Right kidney (tissue), 1 donor: ENCODE data around the gene SLC35F3.

Experiments
- DNase-seq: peaks from one replicate; pipeline ENCODE4 v3.0.0-alpha.2; 2016

The SLC35F3 gene

GRCh38 chr1:234322979-234323378 lies 418.5 kb downstream of the SLC35F3 start:
- no peak for DNase-seq

- no peak for DNase-seq
Observed at GRCh38 chr1:234324821-234325220, 420.3 kb downstream of the SLC35F3 start.

- DNase-seq, result no peak
Observed at GRCh38 chr1:234325878-234326496, 421.5 kb downstream of the SLC35F3 start.

- DNase-seq, result peak; percentile 47
Observed at GRCh38 chr1:234326497-234327366, 422.3 kb downstream of the SLC35F3 start.

GRCh38 chr1:234327577-234328164 lies 423.2 kb downstream of the SLC35F3 start:
- DNase-seq, result no peak

GRCh38 chr1:234330843-234331215 lies 426.4 kb downstream of the SLC35F3 start:
- DNase-seq, result no peak

GRCh38 chr1:234331507-234331906 lies 427.0 kb downstream of the SLC35F3 start:
- DNase-seq, result no peak

- DNase-seq, result no peak
Observed at GRCh38 chr1:234336359-234336758, 431.9 kb downstream of the SLC35F3 start.

GRCh38 chr1:234337233-234337632 lies 432.8 kb downstream of the SLC35F3 start:
- no peak for DNase-seq

GRCh38 chr1:234340528-234340927 lies 436.1 kb downstream of the SLC35F3 start:
- DNase-seq, result no peak

- DNase-seq, result no peak
Observed at GRCh38 chr1:234342774-234343173, 438.3 kb downstream of the SLC35F3 start.

- no peak for DNase-seq
Observed at GRCh38 chr1:234345237-234345636, 440.8 kb downstream of the SLC35F3 start.

- DNase-seq, result no peak
Observed at GRCh38 chr1:234348964-234349363, 444.5 kb downstream of the SLC35F3 start.

GRCh38 chr1:234355782-234356510 lies 451.5 kb downstream of the SLC35F3 start:
- no peak for DNase-seq

GRCh38 chr1:234356615-234357269 lies 452.3 kb downstream of the SLC35F3 start:
- peak; percentile 61 for DNase-seq

- DNase-seq, result no peak
Observed at GRCh38 chr1:234357831-234358230, 453.4 kb downstream of the SLC35F3 start.

- no peak for DNase-seq
Observed at GRCh38 chr1:234361102-234361603, 456.7 kb downstream of the SLC35F3 start.

- DNase-seq, result no peak
Observed at GRCh38 chr1:234362558-234362957, 458.1 kb downstream of the SLC35F3 start.

GRCh38 chr1:234368320-234369032 lies 464.0 kb downstream of the SLC35F3 start:
- no peak for DNase-seq

GRCh38 chr1:234369033-234369430 lies 464.6 kb downstream of the SLC35F3 start:
- DNase-seq, result no peak

- no peak for DNase-seq
Observed at GRCh38 chr1:234369784-234370183, 465.3 kb downstream of the SLC35F3 start.
